ENCODE measurements around the gene ZCCHC7.
"Not testable (repeated sequence)": the region's sequence is repeated elsewhere in the genome, so short reads cannot be mapped to it uniquely, and the experiment has no call there.

The ZCCHC7 gene

GRCh38 chr9:37251452-37251851 is 131.1 kb downstream of the ZCCHC7 start:
- no peak for DNase-seq (ENCODE audit: low read depth in 2 of 2)

GRCh38 chr9:37253377-37253937 is 133.1 kb downstream of the ZCCHC7 start:
- DNase-seq (ENCODE audit: low read depth in 2 of 2) = no peak

- no peak for DNase-seq (ENCODE audit: low read depth in 2 of 2)
Measured at GRCh38 chr9:37255187-37255586, 134.8 kb downstream of the ZCCHC7 start.

- no peak for DNase-seq (ENCODE audit: low read depth in 2 of 2)
Measured at GRCh38 chr9:37255944-37256862, 135.8 kb downstream of the ZCCHC7 start.

- no peak for DNase-seq (ENCODE audit: low read depth in 2 of 2)
Measured at GRCh38 chr9:37259951-37260350, 139.6 kb downstream of the ZCCHC7 start.

GRCh38 chr9:37262410-37262809 is 142.0 kb downstream of the ZCCHC7 start:
- DNase-seq (ENCODE audit: low read depth in 2 of 2) = no peak

- DNase-seq (ENCODE audit: low read depth in 2 of 2) = no peak
Measured at GRCh38 chr9:37264539-37264938, 144.2 kb downstream of the ZCCHC7 start.

- no peak for DNase-seq (ENCODE audit: low read depth in 2 of 2)
Measured at GRCh38 chr9:37266630-37267029, 146.3 kb downstream of the ZCCHC7 start.

GRCh38 chr9:37269221-37269620 is 148.8 kb downstream of the ZCCHC7 start:
- no peak for DNase-seq (ENCODE audit: low read depth in 2 of 2)

- DNase-seq (ENCODE audit: low read depth in 2 of 2) = no peak
Measured at GRCh38 chr9:37271679-37272078, 151.3 kb downstream of the ZCCHC7 start.

GRCh38 chr9:37273595-37273994 is 153.2 kb downstream of the ZCCHC7 start:
- DNase-seq (ENCODE audit: low read depth in 2 of 2) = no peak

- no peak for DNase-seq (ENCODE audit: low read depth in 2 of 2)
Measured at GRCh38 chr9:37281541-37281940, 161.2 kb downstream of the ZCCHC7 start.

GRCh38 chr9:37283730-37284325 is 163.5 kb downstream of the ZCCHC7 start:
- no peak for DNase-seq (ENCODE audit: low read depth in 2 of 2)

- DNase-seq (ENCODE audit: low read depth in 2 of 2) = no peak
Measured at GRCh38 chr9:37284636-37285035, 164.3 kb downstream of the ZCCHC7 start.

- no peak for DNase-seq (ENCODE audit: low read depth in 2 of 2)
Measured at GRCh38 chr9:37286530-37287175, 166.3 kb downstream of the ZCCHC7 start.

- DNase-seq (ENCODE audit: low read depth in 2 of 2) = no peak
Measured at GRCh38 chr9:37287317-37287716, 166.9 kb downstream of the ZCCHC7 start.

- DNase-seq (ENCODE audit: low read depth in 2 of 2) = no peak
Measured at GRCh38 chr9:37289631-37290030, 169.3 kb downstream of the ZCCHC7 start.

GRCh38 chr9:37290366-37290939 is 170.1 kb downstream of the ZCCHC7 start:
- no peak for DNase-seq (ENCODE audit: low read depth in 2 of 2)

- DNase-seq (ENCODE audit: low read depth in 2 of 2) = no peak
Measured at GRCh38 chr9:37290940-37291485, 170.6 kb downstream of the ZCCHC7 start.

GRCh38 chr9:37291612-37292238 is 171.4 kb downstream of the ZCCHC7 start:
- DNase-seq (ENCODE audit: low read depth in 2 of 2) = not testable (repeated sequence)

GRCh38 chr9:37292896-37293295 is 172.5 kb downstream of the ZCCHC7 start:
- DNase-seq (ENCODE audit: low read depth in 2 of 2) = no peak
